Heart right ventricle (tissue), 16 donors: ENCODE measurements around the gene CABLES2. TPM values are rescaled to one million over a fixed set of nuclear protein-coding genes. Genes with fewer than 3 reads are reported as not detected.
A peak's percentile ranks its signal among the peaks of the same experiment; 100 is the strongest.

Source experiments
- ATAC-seq, 8 donors: fragments of 200-7000 bp; cut with Tn5 transposase; one replicate each; pipeline ENCODE4 v1.9.1; 2020; ENCODE audit warnings: mild to moderate bottlenecking in 8 of 8, moderate library complexity in 8 of 8, moderate number of reproducible peaks in 1 of 8
- DNase-seq, 2 donors: peaks; one replicate each; pipeline ENCODE4 v3.0.0-alpha.2; 2020
- H3K27ac ChIP-seq, 10 donors: fragments of 200-600 bp; sonication (generic) in 2 of 10; one replicate each; pipeline versions ENCODE4 v1.5.0 to v1.8.0; 2020 to 2022; ENCODE audit warnings: mild to moderate bottlenecking in 3 of 10
- H3K27me3 ChIP-seq, 7 donors: fragments of 200-600 bp; one replicate each; pipeline ENCODE4 v1.8.0; 2021 to 2022; ENCODE audit warnings: mild to moderate bottlenecking in 2 of 7
- H3K36me3 ChIP-seq, 9 donors: fragments of 200-600 bp; sonication (generic) in 1 of 9; one replicate each; pipeline versions ENCODE4 v1.5.0 to v1.8.0; 2020 to 2022; ENCODE audit warnings: mild to moderate bottlenecking in 2 of 9
- H3K4me1 ChIP-seq, 9 donors: fragments of 200-600 bp; sonication (generic) in 1 of 9; one replicate each; pipeline versions ENCODE4 v1.5.0 to v1.8.0; 2020 to 2022; ENCODE audit warnings: mild to moderate bottlenecking in 4 of 9
- H3K4me3 ChIP-seq, 10 donors: fragments of 200-600 bp; sonication (generic) in 2 of 10; one replicate each; pipeline versions ENCODE4 v1.5.0 to v1.8.0; 2020 to 2022; ENCODE audit warnings: mild to moderate bottlenecking in 7 of 10, moderate library complexity in 2 of 10
- H3K9me3 ChIP-seq, 11 donors: fragments of 200-600 bp in 10 of 11; sonication (generic) in 2 of 11; one replicate each; pipeline versions ENCODE4 v1.5.0 to v1.8.0; 2013 to 2022; ENCODE audit warnings: mild to moderate bottlenecking in 2 of 11, control low read depth in 1 of 11, moderate library complexity in 1 of 11
- WGBS, 2 donors: extraction: QIAGEN DNeasy Blood & Tissue Kit; methylation state at CpG; one replicate each; pipeline ENCODE4 v1.1.7; 2013; ENCODE audit warnings: inconsistent platforms in 1 of 2; 5-methylcytosine and 5-hydroxymethylcytosine counted together
- intact Hi-C, 10 donors: fragments of 100-400 bp; cut with DNase I; formaldehyde crosslinking; loops; one replicate each; pipeline versions ENCODE4 v1.11.1 to v1.14.2; 2022
- polyA plus RNA-seq, 2 donors: library from polyadenylated mRNA; stranded (reverse); fragments of 200-250 nt; gene quantifications; one replicate each; pipeline ENCODE4 v1.2.3, GENCODE V29; 2013
- total RNA-seq, 10 donors: library from RNA; stranded (reverse); fragmentation: NEBNext Ultra II Directional in 3 of 10; extraction: Animal tissue kit (Norgen Biotek cat#: 25700) in 3 of 10; gene quantifications; one replicate each; pipeline versions ENCODE4 v1.2.1 to v1.2.4, GENCODE V29; 2021 to 2023
- TF ChIP-seq, protein P1 (sequence below), 9 donors: fragments of 200-600 bp; sonication (generic) in 2 of 9; IDR thresholded peaks; one replicate each; pipeline versions ENCODE4 v1.5.0 to v1.8.0; 2021 to 2022; ENCODE audit warnings: antibody characterized with exemption in 9 of 9, mild to moderate bottlenecking in 5 of 9, moderate library complexity in 1 of 9
- donor health status: Arrhythmogenic right ventricular cardiomyopathy.
- donor health status: ischemic (EF 13 %, LVEDD 7.1; RV severe dilation, severe dysfunction).
- donor health status: healthy with polysubstance abuse.
- donor health status: DM: no; HTN: yes; CAD: no.
- donor health status: DM: no; HTN: no; CAD: no.
- donor health status: ischemic (EF 25% LVEDD 6.9; RV normal size, moderate dysfunction).
- donor health status: ischemic (EF 25% LVEDD 5.7; RV mildly dilated, moderate dysfunction).
- donor health status: healthy.
- donor health status: DM: yes; HTN: yes; CAD: no.
- donor health status: Ischemic cardiomyopathy.
- donor health status: ischemic (EF 35%, LVEDD 5.7; RV mildly dilated, moderate dysfunction).
- donor health status: nonischemic (EF 11% LVEDD 7.7; RV severe dilation, severe dysfunction).
- donor health status: DM: yes; HTN: yes; CAD: no.
- donor health status: PGD.
- donor health status: ischemic (EF 29% LVEDD 5.4; RV normal size, mild dysfunction).
- donor health status: nonischemic (EF 23%, LVEDD 6.1; RV moderate dilation, normal function).

CABLES2 gene
- total and polyA plus RNA-seq, 12 donors = 2.9 to 11.9 (median 7.8) TPM

DNA sequence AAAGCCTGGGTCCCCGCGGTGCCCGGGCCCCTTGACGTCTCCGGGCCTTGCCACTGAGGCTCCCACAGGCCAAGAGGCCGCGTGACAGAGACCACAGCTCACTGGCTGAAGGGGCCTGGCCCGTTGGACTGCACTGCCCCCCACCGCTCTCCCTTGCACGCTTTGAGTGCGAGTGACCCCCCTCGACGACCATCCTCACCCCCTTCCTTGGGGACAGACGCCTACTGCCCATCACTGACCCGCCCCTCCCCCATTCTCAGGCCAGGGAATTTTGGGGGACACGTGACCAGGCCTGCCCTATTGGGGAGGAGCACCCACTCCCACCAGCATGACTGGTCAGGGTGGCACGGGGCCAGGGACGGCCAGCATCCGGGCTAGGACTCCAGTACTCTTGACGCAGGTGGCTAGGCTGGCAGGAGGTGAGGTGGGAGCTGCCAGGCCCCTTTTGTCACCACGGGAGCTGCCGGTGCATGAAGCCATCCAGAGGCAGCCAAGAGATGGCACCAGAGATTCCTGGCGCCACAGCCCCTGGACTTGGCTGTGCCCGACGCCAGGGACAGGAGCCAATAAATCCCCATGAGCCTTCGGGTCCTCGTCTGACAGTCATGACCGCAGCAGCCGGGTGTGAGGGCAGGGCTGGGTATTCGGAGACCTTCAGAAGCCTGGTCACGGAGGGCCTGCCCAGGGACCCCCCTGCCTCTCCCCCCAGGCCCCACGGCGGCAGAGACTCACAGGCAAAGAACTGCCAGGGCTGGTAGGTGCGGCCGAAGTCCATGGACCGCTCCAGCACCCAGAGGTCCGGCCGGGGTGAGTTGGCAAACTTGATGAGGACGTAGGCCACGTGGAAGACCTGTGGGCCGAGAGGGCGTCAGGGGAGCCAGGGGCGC lies 54.4 kb downstream of the CABLES2 start:
- DNase-seq (peak; percentile 82 to 87), ATAC-seq (peak; percentile 14 to 78 (median 54))
- peaks cover 0 to 9% (median 0%) of the 10 kb centered on the region in 11 donors for H3K9me3 ChIP-seq
- intact Hi-C loops = loop anchor here in 2 of 10 donors (2.0 to 5.0 kb wide), 4 partner anchors 24 to 45 kb away; no protein-coding TSS in a partner anchor
- H3K27ac ChIP-seq = peak overlapping the region; percentile 47 to 98 (median 84)
- TF ChIP-seq, protein P1, sequence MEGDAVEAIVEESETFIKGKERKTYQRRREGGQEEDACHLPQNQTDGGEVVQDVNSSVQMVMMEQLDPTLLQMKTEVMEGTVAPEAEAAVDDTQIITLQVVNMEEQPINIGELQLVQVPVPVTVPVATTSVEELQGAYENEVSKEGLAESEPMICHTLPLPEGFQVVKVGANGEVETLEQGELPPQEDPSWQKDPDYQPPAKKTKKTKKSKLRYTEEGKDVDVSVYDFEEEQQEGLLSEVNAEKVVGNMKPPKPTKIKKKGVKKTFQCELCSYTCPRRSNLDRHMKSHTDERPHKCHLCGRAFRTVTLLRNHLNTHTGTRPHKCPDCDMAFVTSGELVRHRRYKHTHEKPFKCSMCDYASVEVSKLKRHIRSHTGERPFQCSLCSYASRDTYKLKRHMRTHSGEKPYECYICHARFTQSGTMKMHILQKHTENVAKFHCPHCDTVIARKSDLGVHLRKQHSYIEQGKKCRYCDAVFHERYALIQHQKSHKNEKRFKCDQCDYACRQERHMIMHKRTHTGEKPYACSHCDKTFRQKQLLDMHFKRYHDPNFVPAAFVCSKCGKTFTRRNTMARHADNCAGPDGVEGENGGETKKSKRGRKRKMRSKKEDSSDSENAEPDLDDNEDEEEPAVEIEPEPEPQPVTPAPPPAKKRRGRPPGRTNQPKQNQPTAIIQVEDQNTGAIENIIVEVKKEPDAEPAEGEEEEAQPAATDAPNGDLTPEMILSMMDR (IDR thresholded peaks at IDR 0.05) = peak in 7 of 9 donors; percentile 21 to 57 (median 41)
- WGBS, 2 donors = 63 to 64% methylated on average over 43 of the region's 43 CpGs
- peaks cover 33 to 57% (median 46%) of the 10 kb centered on the region in 9 donors for H3K4me1 ChIP-seq
- H3K4me3 ChIP-seq = no peak overlapping the region
- H3K27me3 ChIP-seq = peaks cover 0 to 12% (median 0%) of the 10 kb centered on the region in 7 donors
- peaks cover 3 to 50% (median 15%) of the 10 kb centered on the region in 9 donors for H3K36me3 ChIP-seq

- Histone ChIP-seq H3K36me3 (peaks cover 3 to 59% (median 22%) of the 10 kb centered on the region in 9 donors), H3K4me1 (peaks cover 24 to 48% (median 37%) of the 10 kb centered on the region in 9 donors), H3K4me3 (no peak overlapping the region), H3K27ac (peak overlapping the region in 6 of 10 donors; percentile 68 to 98 (median 85)), H3K9me3 (peaks cover 0 to 9% (median 0%) of the 10 kb centered on the region in 11 donors), H3K27me3 (peaks cover 0 to 8% (median 0%) of the 10 kb centered on the region in 7 donors)
- 92% methylated on average over 60 of the region's 60 CpGs for WGBS, 2 donors
- peak in 1 of 8 donors; percentile 2 for ATAC-seq
- peak in 1 of 2 donors; percentile 21 for DNase-seq
- intact Hi-C loops = loop anchor here in 2 of 10 donors (2.0 to 5.0 kb wide), 4 partner anchors 25 to 44 kb away; no protein-coding TSS in a partner anchor
- TF ChIP-seq, protein P1 (IDR thresholded peaks at IDR 0.05) = no peak
Measured at GRCh38 chr20:62351469-62352401, 55.4 kb downstream of the CABLES2 start.

DNA sequence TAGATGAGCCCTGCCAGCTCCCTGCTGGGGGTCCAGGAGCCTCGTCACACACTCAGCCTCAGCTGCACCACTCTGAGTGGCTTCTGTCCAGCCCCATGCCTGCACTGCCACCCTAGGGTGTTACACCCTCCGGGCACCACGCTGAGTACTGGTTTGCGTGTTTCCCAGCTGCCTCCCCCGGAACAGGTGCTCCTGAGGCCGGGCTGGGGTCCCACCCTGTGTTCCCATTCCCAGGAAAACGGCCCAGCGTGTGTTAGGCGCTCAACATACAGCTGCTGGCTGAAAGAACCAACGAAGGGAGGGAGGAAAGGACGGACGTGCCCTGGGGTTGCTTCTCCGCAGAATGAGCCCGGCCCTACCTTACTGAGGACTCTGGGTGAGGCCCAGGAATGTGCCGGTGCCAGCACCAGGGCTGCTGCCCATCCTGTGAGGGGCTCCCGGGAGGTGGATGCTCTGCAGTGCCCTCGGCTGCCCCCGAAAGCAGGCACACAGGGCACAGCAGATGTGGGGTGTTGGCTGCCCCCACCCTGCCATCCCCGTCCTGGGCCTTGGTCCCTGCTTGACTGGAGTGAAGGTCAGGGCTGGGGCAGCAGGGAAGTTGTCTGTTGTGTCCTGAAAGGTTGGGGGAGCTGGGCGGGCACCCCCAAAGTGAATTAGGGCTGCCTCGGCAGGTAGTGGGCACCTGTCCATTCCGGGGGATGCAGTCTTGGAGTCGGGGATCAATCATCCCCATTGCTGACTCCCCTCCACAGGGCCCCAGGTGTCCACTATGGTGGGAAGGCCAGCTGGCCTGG lies 56.3 kb downstream of the CABLES2 start:
- H3K9me3 ChIP-seq = peaks cover 0 to 9% (median 0%) of the 10 kb centered on the region in 11 donors
- WGBS, 2 donors = 86 to 88% methylated on average over 23 of the region's 23 CpGs
- intact Hi-C loops = loop anchor here in 2 of 10 donors (5.0 kb wide), 2 partner anchors 34 to 44 kb away; no protein-coding TSS in a partner anchor
- H3K4me3 ChIP-seq = no peak overlapping the region
- H3K27ac ChIP-seq = peak overlapping the region in 1 of 10 donors; percentile 19
- TF ChIP-seq, protein P1 (IDR thresholded peaks at IDR 0.05) = no peak
- H3K4me1 ChIP-seq = peaks cover 15 to 39% (median 28%) of the 10 kb centered on the region in 9 donors
- no peaks in the 10 kb centered on the region for H3K27me3 ChIP-seq
- DNase-seq (peak in 1 of 2 donors; percentile 8), ATAC-seq (no peak)
- peaks cover 3 to 68% (median 29%) of the 10 kb centered on the region in 9 donors for H3K36me3 ChIP-seq
